ENCODE data around the gene GDI1. TPM values are rescaled to one million over a fixed set of nuclear protein-coding genes. Genes with fewer than 3 reads are reported as not detected.
A peak's percentile ranks its signal among the peaks of the same experiment; 100 is the strongest.

Gene GDI1
- total RNA-seq, 4 donors from 2014 or later, result 64.9 to 115 (median 73.6) TPM

DNA sequence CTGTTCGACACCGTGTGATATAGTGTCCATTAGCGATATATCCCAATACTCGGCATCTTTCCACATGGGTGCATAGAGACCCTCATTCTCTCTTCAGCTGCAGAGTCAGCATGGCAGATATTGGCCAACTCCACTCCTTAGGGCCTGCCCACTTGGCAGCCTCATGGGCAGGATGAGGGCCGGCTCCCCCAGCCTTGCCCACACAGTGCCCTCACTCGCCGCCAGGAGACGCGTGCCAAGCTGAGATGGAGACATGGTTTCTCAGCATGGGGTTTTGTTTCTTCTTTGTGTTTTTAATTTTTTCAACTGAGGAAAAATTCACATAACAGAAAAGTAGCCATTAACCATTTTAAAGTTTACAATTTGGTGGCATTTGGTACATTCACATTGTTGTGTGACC is 15.9 kb downstream of the GDI1 start:
- TF ChIP-seq EP300 (IDR thresholded peaks at IDR 0.05) (no peak), POLR2A (IDR thresholded peaks at IDR 0.05) (no peak), POLR2AphosphoS5 (IDR thresholded peaks at IDR 0.05) (no peak)
- TF ChIP-seq, protein P1, sequence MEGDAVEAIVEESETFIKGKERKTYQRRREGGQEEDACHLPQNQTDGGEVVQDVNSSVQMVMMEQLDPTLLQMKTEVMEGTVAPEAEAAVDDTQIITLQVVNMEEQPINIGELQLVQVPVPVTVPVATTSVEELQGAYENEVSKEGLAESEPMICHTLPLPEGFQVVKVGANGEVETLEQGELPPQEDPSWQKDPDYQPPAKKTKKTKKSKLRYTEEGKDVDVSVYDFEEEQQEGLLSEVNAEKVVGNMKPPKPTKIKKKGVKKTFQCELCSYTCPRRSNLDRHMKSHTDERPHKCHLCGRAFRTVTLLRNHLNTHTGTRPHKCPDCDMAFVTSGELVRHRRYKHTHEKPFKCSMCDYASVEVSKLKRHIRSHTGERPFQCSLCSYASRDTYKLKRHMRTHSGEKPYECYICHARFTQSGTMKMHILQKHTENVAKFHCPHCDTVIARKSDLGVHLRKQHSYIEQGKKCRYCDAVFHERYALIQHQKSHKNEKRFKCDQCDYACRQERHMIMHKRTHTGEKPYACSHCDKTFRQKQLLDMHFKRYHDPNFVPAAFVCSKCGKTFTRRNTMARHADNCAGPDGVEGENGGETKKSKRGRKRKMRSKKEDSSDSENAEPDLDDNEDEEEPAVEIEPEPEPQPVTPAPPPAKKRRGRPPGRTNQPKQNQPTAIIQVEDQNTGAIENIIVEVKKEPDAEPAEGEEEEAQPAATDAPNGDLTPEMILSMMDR (IDR thresholded peaks at IDR 0.05), result no peak
- H3K4me1 ChIP-seq, result no peaks in the 10 kb centered on the region
- H3K4me3 ChIP-seq, result no peak overlapping the region
- peaks cover 23% of the 10 kb centered on the region for H3K36me3 ChIP-seq
- no peak overlapping the region for H3K27ac ChIP-seq
- H3K27me3 ChIP-seq, result no peaks in the 10 kb centered on the region
- DNase-seq (ENCODE audit: low spot score in 2 of 2), result no peak
- no peaks in the 10 kb centered on the region for H3K9me3 ChIP-seq
- WGBS, result 86% methylated on average over 9 of the region's 9 CpGs

DNA sequence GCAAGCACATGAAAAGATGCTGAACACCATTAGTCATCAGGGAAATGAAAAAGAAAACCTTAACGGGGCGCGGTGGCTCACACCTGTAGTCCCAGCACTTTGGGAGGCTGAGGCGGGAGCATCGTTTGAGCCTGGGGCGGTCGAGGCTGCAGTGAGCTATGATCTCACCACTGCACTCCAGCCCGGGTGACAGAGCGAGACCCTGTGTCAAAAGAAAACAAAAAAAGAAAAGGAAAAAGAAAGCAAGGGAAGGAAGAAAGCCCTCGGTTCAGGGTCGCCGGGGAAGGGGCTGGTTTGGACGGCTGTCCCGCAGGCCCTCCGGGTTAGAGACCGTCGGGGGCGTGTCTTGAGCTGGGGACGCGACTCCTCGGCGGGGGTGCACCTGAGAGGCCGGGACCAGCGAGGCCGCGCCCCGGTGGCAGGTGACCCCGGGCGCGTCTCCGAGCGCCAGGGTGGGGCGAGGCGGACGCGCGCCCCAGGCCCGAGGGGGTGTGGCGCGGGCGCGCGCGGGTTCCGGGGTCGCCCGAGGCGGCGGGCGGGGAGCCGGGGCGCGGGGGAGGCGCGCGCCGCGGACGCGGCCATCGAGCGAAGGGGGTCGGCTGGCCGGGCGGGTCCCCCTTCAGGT is 20.6 kb downstream of the GDI1 start:
- peak overlapping the region; percentile 62 for H3K4me3 ChIP-seq
- no peak for DNase-seq (ENCODE audit: low spot score in 2 of 2)

DNA sequence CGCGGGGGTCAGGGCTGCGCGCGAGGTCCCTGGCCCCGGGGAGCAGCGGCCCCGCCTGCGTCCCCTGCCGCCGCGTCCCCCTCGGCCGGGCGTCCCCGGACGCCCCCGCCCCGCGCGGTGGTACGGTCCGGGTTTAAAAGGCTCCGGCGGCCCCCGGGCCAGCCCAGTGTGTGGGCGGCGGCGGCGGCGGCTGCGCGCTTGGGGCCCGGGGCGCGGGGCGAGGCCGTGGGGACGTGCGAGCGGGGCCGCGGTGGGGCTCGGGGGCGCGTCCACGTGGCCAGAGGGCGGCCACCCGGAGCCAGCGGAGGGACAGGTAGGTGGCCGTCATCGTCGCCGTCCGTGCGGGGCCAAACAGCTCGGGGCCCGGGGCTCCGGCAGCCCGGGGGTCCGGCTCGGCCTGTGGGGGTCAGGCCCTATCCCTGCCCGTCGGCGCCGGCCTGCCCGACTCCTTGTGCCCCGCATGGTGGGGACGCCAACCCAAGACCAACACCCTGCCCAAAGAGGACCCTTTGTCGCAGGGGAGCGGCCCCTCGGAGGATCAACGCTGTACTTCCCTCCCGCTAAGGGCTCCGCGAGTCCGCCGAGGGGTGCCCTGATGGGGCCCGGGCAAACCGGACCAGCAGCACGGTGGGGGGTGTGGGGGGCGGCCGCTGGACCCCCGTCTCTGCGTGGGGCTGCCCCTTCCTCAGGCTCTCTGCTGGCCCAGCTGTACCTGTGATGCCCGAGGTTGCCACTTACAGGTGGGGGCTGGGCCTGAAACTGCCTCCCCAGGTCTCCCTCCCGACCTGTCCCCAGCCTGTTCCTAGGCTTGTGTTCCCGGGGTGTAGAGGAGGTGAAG is 21.4 kb downstream of the GDI1 start, which contains the start of gene PLXNA3:
TSS of gene PLXNA3 (plus strand) at position 166 of the 838 bp plus-strand sequence. CDS start 1,903 bp downstream, outside the sequence.
- Histone ChIP-seq H3K4me1 (peaks cover 20% of the 10 kb centered on the region), H3K36me3 (peaks cover 15% of the 10 kb centered on the region), H3K27ac (peak within 1 kb of the TSS; percentile 34), H3K4me3 (peak within 1 kb of the TSS; percentile 62), H3K27me3 (no peaks in the 10 kb centered on the region), H3K9me3 (no peaks in the 10 kb centered on the region)
- no peak for DNase-seq (ENCODE audit: low spot score in 2 of 2)
- TF ChIP-seq POLR2A (IDR thresholded peaks at IDR 0.05), result peak in 1 of 2 donors; percentile 71
- no peak for TF ChIP-seq EP300 (IDR thresholded peaks at IDR 0.05)
- TF ChIP-seq, protein P1 (IDR thresholded peaks at IDR 0.05), result no peak
- no peak for TF ChIP-seq POLR2AphosphoS5 (IDR thresholded peaks at IDR 0.05)
- 52% methylated on average over 43 of the region's 88 CpGs for WGBS

More for the DNA sequence above, 20.6 kb downstream of the GDI1 start:
- Histone ChIP-seq H3K4me1 (peaks cover 20% of the 10 kb centered on the region), H3K27ac (peak overlapping the region; percentile 34), H3K9me3 (no peaks in the 10 kb centered on the region), H3K27me3 (no peaks in the 10 kb centered on the region), H3K36me3 (peaks cover 13% of the 10 kb centered on the region)
- TF ChIP-seq, protein P1 (IDR thresholded peaks at IDR 0.05), result no peak
- TF ChIP-seq EP300 (IDR thresholded peaks at IDR 0.05), result no peak
- no peak for TF ChIP-seq POLR2A (IDR thresholded peaks at IDR 0.05)
- no peak for TF ChIP-seq POLR2AphosphoS5 (IDR thresholded peaks at IDR 0.05)
- 34% methylated on average over 36 of the region's 65 CpGs for WGBS

DNA sequence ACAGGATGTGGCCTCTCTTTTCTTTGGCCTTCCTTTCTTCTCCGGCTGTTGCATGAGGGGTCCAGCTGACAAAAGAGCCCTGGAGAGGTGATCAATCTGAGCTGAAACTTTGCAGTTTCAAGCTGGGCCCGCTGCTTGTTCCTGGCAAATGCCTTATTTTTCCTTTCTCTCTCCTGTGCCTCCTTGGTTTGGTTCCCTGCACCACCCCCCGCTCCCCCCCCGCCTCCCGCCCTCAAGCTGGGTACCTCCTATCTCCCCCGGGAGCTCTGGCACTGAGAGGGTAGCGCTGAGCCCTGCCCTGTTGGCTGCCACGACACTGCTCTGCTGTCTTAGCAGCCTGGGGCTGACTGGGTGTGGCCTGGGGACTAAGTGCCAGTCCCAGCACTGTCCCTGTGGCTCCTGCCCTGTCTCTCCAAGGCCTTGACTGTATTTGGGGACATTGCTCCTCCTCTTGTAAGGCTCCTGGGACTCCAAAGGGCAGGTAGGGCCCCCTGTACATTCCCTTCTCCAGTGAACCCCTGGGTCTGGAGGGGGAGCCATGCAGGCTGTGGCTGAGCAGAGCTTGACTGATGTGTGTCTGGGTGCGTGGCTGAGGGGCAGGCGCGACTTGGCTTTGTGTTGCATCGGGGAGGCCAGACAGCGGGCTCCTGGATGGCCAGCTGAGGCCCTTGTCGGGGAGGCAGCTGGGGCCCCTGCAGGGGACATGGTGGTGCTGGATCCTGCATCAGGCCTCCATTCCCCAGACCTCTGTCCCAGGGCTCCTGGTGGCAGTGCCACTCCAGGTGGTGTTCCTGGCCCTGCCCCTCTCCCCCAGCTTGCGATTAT is 22.2 kb downstream of the GDI1 start:
- TF ChIP-seq EP300 (IDR thresholded peaks at IDR 0.05), result no peak
- TF ChIP-seq, protein P1 (IDR thresholded peaks at IDR 0.05), result no peak
- no peak for TF ChIP-seq POLR2A (IDR thresholded peaks at IDR 0.05)
- peak overlapping the region; percentile 62 for H3K4me3 ChIP-seq
- H3K27ac ChIP-seq, result no peak overlapping the region
- H3K4me1 ChIP-seq, result peaks cover 20% of the 10 kb centered on the region
- no peaks in the 10 kb centered on the region for H3K27me3 ChIP-seq
- DNase-seq (ENCODE audit: low spot score in 2 of 2), result no peak
- H3K9me3 ChIP-seq, result no peaks in the 10 kb centered on the region
- 32% methylated on average over 8 of the region's 15 CpGs for WGBS
- H3K36me3 ChIP-seq, result peaks cover 22% of the 10 kb centered on the region
